Endothelial cell (in vitro differentiated cells): ENCODE results near the gene CD69. TPM values are rescaled to one million over a fixed set of nuclear protein-coding genes. Genes with fewer than 3 reads are reported as not detected.

ENCODE experiments used
- DNase-seq: peaks from one replicate; pipeline ENCODE4 v3.0.0; 2021; ENCODE audit warnings: low spot score
- H3K27ac Mint-ChIP-seq: one replicate; pipeline ENCODE4 v1.8.0; 2021; ENCODE audit warnings: mixed read lengths, inconsistent platforms; ENCODE audit not compliant: unreplicated experiment
- H3K27me3 Mint-ChIP-seq: one replicate; pipeline ENCODE4 v1.8.0; 2021; ENCODE audit warnings: mild to moderate bottlenecking, moderate library complexity, mixed read lengths, inconsistent platforms; ENCODE audit not compliant: unreplicated experiment
- H3K36me3 Mint-ChIP-seq: one replicate; pipeline ENCODE4 v1.8.0; 2021; ENCODE audit warnings: mild to moderate bottlenecking, low read depth, mixed read lengths, inconsistent platforms; ENCODE audit not compliant: unreplicated experiment
- H3K4me1 Mint-ChIP-seq: one replicate; pipeline ENCODE4 v1.8.0; 2021; ENCODE audit warnings: mild to moderate bottlenecking, mixed read lengths, inconsistent platforms; ENCODE audit not compliant: unreplicated experiment
- H3K4me3 Mint-ChIP-seq: one replicate; pipeline ENCODE4 v1.8.0; 2021; ENCODE audit warnings: mild to moderate bottlenecking, mixed read lengths, inconsistent platforms; ENCODE audit not compliant: unreplicated experiment
- H3K9me3 Mint-ChIP-seq: one replicate; pipeline ENCODE4 v1.8.0; 2021; ENCODE audit warnings: mixed read lengths, inconsistent platforms; ENCODE audit not compliant: unreplicated experiment
- total RNA-seq: library from RNA; stranded (reverse); fragmentation: NEBNext Ultra II Directional; extraction: Animal tissue kit (Norgen Biotek cat#: 25700); gene quantifications from one replicate; pipeline ENCODE4 v1.2.1, GENCODE V29; 2021; ENCODE audit not compliant: unreplicated experiment
- TF ChIP-seq, protein P1 (sequence below): fragments of 200-600 bp; sonication (generic); IDR thresholded peaks from one replicate; pipeline ENCODE4 v1.5.0; 2021; ENCODE audit warnings: antibody characterized with exemption; ENCODE audit not compliant: unreplicated experiment

The CD69 gene
- total RNA-seq, 1 donor from 2014 or later: 0.69 TPM

DNA sequence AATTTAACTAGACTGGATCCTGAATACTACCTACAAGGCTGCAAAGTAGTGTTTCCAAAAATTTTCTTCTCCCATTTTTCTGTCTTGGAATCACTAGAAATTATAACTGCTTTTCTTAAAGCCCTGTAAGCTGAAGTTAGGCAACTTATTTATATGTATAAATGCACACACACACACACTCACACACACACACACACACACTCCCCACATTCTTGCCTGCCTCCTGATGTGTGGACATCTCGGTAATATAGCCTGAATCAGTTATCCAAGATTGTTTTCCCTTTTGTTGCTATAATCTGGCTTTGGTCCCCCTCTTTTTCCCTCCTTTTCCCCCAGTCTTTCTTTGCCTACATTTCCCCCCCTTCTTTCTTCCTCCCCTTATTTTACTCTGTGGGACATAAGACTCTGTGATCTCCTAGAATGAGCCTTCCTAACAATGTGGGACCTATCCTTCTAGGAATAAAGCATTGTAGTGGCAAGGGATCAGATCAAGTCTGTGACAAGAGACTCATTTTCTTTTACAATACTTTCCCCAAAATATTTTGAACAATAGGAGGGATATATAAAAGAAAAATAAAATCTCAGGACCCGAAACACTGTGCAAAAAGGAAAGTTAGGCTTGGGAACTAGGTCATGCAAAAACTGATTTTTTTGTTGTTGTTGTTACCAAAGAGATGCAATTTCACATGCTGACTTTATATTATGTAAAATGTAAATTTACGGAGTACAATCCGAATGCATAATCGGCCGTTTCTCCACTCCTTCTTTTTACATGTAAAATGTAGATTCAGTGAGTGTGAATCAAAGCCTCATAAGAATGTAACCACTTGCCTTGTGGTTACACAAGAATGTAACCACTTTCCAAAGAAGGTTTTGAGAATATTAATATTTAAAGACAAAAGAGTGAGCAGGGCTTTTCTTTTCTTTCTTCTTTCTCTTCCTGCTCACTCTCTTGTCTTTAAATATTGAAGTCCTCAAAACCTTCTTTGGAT is 26.3 kb upstream of the CD69 start:
- no peak for DNase-seq
- no peak overlapping the region for H3K4me3 Mint-ChIP-seq
- no peaks in the 10 kb centered on the region for H3K4me1 Mint-ChIP-seq
- no peaks in the 10 kb centered on the region for H3K9me3 Mint-ChIP-seq
- no peaks in the 10 kb centered on the region for H3K27me3 Mint-ChIP-seq
- H3K36me3 Mint-ChIP-seq: no peaks in the 10 kb centered on the region
- H3K27ac Mint-ChIP-seq: no peak overlapping the region
- TF ChIP-seq, protein P1, sequence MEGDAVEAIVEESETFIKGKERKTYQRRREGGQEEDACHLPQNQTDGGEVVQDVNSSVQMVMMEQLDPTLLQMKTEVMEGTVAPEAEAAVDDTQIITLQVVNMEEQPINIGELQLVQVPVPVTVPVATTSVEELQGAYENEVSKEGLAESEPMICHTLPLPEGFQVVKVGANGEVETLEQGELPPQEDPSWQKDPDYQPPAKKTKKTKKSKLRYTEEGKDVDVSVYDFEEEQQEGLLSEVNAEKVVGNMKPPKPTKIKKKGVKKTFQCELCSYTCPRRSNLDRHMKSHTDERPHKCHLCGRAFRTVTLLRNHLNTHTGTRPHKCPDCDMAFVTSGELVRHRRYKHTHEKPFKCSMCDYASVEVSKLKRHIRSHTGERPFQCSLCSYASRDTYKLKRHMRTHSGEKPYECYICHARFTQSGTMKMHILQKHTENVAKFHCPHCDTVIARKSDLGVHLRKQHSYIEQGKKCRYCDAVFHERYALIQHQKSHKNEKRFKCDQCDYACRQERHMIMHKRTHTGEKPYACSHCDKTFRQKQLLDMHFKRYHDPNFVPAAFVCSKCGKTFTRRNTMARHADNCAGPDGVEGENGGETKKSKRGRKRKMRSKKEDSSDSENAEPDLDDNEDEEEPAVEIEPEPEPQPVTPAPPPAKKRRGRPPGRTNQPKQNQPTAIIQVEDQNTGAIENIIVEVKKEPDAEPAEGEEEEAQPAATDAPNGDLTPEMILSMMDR: no peak

DNA sequence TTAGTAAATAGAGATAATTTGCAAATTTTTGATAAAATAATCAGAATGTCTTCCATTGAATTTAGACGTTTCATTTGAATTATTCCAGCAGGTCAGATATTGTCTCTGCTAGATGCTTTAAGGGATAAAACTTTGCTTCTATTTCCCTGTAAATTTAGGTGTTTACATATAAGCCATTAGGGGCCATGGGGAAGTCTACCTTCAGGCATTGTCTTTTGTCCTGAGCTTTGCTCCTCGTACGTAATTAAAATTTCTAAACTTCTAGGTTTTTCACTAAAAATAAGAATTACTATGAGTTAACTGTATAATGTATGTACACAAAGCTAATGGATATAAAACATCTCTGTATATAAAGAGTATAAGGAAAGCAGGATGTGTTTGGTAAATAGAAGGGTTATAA is 24.1 kb upstream of the CD69 start:
- no peak for DNase-seq
- TF ChIP-seq, protein P1: no peak
- Mint-ChIP-seq H3K27ac (no peak overlapping the region), H3K36me3 (no peaks in the 10 kb centered on the region), H3K27me3 (no peaks in the 10 kb centered on the region), H3K4me1 (no peaks in the 10 kb centered on the region), H3K4me3 (no peak overlapping the region), H3K9me3 (no peaks in the 10 kb centered on the region)

DNA sequence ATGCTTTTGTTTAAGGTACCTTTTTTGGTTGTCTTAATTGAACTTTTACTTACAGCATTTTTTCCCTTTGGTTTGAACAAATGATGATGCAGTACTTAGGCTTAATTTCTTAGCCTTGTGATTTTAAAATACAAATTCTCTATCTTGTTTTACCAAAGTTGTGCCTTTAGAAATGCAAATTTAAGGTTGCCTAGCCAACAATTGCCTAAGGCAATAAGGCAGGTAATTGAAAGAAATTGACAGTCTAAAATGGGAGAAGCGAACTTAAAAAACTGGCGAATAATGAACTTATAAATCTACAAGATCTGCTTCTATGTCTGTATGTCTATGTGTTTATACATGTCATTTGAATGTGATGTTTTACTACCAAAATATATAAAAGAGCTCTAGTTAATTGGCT is 23.6 kb upstream of the CD69 start:
- no peaks in the 10 kb centered on the region for H3K27me3 Mint-ChIP-seq
- no peaks in the 10 kb centered on the region for H3K36me3 Mint-ChIP-seq
- H3K4me3 Mint-ChIP-seq: no peak overlapping the region
- no peaks in the 10 kb centered on the region for H3K4me1 Mint-ChIP-seq
- no peaks in the 10 kb centered on the region for H3K9me3 Mint-ChIP-seq
- TF ChIP-seq, protein P1: no peak
- H3K27ac Mint-ChIP-seq: no peak overlapping the region
- DNase-seq: no peak

DNA sequence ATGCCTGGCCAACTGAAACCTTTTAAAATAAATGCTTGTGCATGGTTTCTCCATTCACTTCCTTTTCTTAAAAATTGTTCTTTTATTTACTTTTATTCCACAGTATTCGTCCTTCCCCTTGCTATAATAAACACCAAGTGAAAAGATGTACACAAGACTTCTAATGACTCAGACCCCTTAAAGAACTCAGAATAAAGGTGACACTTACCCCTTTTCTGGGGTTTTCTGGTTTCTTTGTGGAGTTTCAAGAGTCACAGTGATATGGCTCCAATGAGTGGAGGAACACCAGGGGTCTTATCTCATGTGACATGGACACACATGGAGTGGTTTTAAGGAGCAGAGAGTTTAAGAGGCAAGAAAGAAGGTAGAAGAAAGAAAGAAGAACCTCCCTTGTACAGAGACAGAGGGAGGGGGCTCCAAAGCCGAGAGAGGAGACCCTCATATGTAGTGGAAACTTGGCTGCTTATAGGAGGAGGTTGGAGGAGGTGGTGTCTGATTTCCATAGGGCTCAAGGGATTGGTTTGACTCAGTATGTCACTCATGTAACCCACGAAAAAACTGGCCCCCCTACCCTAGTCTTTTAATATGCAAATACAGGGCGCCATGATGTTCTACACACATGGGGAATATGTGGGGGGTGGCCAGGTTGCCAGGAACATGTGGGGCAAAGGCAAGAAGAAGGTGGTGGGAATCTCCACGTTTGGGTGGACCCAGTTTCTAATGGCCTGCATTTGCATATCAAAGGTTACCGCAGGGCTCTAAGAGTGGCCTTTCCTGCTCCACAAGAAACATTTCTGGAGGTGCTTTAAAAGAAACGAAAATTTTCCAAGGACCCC is 22.1 kb upstream of the CD69 start:
- H3K4me3 Mint-ChIP-seq: no peak overlapping the region
- H3K4me1 Mint-ChIP-seq: no peaks in the 10 kb centered on the region
- no peak overlapping the region for H3K27ac Mint-ChIP-seq
- no peak for DNase-seq
- TF ChIP-seq, protein P1: no peak
- no peaks in the 10 kb centered on the region for H3K36me3 Mint-ChIP-seq
- no peaks in the 10 kb centered on the region for H3K9me3 Mint-ChIP-seq
- no peaks in the 10 kb centered on the region for H3K27me3 Mint-ChIP-seq
